GM10847 (cell line): ENCODE measurements around the gene MICALL2.

Source experiments
- POLR2A ChIP-seq: IDR thresholded peaks from 2 replicates; pipeline ENCODE4 v1.6.1; 2011; ENCODE audit not compliant: insufficient read length; ENCODE audit errors: extremely low read depth

The MICALL2 gene

DNA sequence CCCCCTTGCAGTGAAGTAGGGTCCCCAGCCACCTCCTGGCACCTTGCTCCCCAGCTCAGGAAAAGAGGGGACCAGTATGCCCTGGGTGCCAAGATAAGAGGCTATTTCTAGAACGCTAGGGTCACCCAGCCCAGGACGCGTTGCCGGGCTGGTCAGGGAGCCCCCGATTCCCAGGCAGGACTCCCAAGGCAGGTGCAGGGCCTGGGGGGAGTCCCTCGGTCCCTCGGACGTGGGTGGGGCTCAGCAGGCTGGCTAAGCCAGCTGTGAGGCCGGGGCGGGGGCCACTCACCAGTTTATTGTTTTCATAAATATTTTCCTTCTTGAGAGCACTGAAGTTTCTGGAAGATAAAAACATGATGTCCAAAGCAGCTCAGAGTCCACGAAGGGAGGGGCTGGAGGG lies 9.3 kb downstream of the MICALL2 start:
- TF ChIP-seq POLR2A = no peak

DNA sequence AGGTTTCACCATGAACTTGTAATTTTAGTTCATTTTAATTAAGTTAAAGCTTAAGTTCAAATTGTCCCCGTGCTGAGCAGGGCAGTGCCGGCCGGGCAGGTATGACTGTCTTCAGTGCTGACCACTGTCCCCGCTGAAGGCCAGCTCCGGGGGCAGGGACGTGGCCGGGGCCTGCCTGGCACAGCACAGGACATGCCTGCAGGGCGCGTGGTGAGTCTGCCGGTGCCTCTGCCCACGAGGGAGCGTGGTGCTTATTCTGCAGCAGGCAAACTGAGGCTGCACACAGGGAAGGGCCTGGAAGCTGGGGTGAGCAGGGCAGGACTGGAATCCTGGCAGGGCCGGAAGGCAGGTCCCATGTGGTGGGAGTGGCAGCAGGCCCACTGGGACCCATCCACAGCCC lies 9.8 kb downstream of the MICALL2 start:
- no peak for TF ChIP-seq POLR2A

DNA sequence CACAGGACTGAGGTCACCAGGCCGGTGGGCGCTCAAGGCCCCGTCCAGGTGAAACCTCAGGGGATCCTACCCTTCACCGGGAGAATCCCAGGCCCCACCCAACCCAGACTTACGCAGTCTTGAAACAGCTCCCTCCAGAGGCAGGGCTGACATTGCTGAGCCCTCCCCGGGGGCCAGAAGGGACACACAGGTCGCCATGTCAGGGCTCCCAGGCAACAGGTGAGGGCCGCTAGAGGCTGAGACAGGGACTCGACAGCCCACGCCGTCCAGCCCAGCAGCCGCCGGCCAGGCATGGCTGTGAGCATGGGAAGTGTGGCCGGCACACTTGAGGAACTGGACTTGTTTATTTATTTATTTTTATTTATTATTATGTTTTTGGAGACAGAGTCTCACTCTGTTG lies 10.3 kb downstream of the MICALL2 start:
- no peak for TF ChIP-seq POLR2A

DNA sequence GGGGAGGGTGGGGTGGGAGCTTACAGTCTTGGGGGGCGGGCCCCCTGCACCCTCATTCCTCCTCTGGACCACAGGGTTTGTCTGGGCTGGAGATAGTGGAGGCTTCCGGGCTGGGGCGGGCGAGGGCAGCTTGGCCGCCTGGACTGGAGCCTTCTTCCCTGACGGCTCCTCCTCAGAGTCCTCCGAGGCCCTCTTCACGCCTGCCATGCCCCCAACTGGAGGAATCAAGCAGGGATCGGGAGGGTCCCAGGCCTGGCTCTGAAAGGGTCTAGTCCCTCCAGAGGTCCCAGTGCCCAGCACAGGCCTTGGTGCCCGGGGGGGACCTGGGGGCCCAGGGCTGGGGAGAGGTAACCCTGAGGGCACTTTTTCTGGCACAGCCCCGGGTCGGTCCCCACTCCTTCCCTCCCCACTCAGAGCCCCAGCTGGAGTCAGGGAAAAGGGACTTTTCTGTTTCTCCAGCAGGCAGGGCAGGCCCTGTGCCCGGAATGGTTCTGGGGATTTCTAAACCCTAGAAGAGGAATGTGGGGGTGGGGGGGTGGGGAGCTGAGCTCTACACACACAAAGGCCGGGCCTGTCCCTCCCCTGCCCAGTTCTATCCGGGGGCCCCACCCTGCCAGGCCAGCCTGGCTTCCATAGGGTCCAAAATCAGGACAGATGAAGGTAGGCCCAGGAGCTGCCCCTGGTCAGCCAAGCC lies 11.6 kb downstream of the MICALL2 start:
- no peak for TF ChIP-seq POLR2A

DNA sequence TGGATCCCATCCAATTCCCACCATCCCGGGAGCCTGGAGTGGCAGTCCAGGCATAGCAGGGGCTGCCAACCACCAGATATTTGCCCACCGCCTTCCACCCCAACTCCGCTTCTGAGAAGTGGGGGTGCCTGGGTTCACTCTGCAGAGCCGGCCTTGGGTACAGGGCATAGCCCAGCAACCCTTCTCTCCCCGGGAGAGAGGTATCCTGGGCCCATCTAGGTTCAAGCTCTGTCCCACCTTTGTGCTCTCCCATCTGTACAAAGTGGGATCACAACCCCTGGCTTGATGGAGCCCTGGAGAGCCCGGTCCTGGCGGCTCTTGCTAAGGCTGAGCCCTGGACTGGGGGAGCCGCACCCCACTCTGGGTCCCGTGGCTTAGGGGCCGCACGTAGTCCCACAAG lies 12.2 kb downstream of the MICALL2 start:
- no peak for TF ChIP-seq POLR2A

DNA sequence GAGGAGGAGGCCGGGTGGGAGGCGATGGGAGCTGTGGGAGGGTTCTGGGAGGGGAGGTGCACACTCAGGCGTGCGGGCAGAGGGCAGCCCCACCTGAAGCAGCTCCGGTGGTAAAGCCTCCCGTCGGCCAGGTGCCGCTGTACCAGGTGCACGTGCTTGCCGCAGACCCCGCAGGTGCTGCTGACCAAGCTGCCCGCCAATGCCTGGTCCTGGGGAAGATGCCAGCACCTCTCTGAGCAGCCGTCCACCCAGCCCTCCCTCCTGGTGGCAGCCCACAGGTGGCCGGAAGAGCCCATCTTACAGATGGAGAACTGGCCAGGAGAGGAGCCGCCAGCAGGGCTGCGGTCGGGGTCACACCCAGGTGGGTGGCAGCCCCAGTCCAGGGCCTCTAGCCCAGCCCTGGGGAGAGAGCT lies 12.6 kb downstream of the MICALL2 start:
- no peak for TF ChIP-seq POLR2A

DNA sequence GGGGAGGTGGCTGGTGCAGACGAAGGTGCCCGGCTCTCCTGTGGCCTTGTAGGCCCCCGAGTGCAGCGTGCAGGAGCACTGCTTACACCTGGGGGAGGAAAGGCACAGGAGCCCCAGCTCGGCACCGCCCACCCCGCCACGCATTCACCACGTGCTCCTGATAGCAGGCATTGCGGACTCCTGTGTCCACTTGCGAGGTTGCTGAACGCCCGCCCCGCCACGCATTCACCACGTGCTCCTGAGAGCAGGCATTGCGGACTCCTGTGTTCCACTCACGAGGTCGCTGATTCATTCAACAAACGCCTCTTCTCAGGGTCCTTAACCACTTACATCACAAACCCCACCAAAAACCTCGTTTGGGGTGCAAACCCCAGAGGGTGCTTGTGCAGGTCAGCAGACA lies 13.9 kb downstream of the MICALL2 start:
- no peak for TF ChIP-seq POLR2A

DNA sequence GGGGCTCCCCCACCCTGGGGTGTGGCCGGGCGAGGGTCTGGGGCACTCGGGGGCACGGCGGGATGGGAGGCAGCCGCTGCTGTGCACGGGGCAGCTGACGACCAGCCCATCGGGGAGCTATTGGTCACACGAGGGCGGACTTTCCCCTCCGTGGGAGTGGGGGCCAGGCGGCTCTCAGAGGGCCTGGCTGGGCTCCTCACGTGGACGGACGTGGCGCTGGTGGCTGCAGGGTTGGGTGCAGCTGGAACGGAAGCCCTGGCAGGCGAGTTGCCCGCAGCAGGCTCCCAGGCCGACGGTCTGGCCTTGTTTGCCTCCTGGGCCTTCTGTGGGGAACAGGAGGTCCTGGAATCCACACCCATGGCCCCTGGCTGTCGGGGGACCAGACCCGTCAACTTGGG lies 14.3 kb downstream of the MICALL2 start:
- TF ChIP-seq POLR2A = no peak

DNA sequence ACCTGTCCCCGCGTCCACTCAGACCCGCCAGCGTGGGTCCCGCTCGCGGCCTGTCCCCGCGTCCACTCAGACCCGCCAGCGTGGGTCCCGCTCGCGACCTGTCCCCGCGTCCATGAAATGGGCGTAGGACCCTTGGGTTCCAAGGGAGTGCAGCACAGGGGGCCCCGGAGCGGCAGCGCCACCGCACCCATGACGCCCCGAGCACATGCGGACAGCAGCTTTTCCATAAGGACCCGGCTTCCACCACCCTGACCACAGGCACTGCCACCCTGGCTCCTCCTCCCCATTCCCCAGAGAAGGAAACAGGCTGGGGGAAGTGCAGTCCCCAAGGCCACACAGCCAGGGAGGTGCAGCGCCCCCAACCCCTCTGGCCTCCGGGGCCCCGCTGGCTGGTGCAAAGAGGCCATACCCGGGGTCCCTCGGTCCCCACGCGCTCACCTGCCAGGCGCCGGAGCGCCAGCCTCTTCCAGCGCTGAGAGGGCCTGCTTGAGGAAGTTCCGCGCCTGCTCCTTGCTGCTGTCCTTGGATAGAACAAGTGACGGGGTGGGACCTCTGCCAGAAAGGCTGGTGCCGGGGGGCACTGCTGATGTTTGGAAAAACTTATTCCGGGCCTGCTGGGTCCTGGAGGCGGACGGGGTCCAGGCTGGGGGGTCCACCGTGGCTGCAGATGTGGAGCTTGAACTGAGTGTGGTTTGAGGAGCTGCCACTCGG lies 14.9 kb downstream of the MICALL2 start:
- TF ChIP-seq POLR2A = no peak

DNA sequence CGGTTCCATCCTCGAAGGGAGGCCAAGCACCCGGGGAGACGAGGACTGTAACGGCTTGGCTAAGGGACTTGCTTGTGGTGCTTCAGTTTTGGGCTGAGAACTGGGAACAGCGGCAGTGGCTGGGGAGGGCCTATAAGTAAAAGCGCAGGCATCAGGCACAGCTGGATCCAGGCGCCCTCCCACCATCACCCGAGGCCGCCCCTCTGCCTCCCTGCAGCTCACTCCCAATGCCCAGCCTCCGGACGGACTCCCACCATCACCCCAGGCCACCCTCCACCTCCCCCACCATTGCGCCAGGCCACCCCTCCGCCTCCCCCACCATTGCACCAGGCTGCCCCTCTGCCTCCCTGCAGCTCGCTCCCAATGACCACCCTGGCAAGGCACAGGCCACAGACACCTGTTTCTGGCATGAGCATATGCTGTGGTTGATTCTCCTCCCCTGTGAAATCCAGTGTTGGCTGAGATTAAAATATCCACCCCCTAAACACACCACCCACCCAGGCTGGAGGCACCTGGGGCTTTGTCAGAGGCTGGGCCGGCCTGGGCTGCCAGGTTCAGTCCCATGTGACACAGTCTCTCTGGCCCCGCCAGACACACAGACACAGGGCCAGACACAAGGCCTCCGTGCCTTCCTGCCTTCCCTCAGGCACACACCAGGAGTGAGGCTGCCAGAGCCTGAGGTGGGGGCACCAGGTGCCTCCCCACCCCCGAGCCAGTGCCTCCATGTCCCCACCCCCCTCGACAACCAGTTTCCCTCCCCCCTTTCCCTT lies 16.7 kb downstream of the MICALL2 start:
- TF ChIP-seq POLR2A = no peak

DNA sequence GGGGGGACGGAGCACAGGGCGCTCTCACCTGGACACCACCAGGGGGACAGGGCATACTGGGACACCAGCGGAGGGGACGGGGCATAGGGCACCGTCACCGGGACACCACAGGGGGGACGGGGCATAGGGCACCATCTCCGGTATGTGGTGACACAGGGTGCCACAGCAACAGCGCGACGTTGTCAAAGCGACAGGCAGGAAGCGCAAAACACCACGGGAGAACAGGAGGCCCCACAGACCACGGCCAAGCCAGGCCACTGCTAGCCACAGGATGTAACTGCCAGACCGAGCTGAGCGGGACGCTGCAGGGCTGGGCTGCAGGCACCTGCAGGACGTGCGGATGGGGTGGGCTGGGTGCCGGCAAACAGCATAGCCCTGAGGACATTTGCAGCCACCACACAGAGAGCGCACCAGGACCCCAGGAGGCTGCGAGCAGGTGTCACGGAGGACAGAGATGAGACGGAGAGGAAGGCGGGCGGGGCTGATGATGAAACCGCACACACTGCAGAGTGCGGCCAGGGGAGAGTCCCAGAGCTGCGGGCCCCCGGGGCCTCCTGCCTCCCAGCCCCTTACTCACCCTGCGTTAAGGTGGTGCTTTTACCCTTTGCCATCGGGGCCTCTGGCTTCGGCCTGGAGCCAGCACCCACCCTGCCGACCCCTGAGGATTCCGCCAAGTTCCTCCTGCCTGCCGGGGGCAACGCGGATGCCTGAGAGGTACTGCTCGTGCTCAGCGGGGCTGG lies 17.5 kb downstream of the MICALL2 start:
- no peak for TF ChIP-seq POLR2A

DNA sequence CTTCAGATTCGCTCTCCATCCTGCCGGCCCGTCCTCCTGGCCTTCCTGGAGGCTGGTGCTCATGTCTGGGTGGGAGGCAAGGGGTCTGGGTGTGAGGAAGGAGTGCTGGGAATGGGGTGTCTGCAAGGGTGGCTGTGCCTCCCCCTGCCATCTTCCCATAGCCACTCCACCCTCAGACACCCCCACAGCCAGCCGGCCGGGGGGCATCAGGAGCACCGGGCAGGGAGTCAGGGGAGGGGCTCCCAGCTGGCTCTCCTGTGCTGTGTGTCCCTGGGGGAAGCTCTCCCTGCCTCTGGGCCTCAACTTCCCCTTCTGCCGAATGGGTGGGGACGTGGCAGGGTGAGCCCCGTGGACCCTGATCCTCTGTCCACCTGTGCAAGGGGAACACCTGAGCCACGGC lies 18.6 kb downstream of the MICALL2 start:
- no peak for TF ChIP-seq POLR2A

DNA sequence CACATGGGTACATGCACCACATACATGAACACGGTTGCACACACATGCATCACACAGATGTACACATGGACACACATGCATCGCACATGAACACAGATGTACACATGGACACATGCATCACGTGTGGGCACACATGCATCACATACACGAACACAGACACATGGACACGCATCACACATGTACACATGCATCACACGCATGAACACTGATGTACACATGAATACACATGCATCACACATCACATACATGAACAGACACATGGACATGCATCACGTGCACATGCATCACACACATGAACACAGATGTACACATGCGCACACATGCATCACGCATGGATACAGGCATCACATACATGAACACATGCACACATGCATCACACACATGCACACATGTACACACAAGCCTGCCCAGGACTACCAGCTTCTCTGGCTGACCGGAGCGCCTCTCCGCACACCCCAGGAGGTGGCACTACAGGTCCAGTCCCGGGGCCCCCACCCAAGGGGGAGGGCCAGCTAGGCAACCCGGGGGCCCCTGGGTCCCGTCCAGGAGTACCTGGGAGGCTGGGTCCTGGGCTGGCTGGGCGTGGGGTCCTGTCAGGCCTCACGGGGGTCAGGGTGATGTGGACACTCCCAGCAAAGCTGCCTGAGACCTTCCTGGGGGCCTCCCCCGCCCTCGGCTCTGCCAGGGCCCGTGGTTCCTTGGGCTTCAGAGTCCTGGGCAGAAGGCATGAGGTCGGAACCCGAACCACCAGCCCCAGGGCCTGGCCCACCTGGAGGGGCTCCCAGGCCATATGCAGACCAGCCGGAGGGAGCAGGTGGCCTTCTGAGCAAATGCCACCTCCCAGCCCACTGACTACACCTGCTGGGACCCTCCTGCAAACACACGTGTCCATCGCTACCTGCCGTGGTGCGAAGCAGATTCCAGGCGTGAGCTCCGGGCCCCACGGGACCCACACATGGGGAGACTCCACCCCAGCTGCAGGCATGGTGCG lies 19.6 kb downstream of the MICALL2 start:
- TF ChIP-seq POLR2A = no peak

DNA sequence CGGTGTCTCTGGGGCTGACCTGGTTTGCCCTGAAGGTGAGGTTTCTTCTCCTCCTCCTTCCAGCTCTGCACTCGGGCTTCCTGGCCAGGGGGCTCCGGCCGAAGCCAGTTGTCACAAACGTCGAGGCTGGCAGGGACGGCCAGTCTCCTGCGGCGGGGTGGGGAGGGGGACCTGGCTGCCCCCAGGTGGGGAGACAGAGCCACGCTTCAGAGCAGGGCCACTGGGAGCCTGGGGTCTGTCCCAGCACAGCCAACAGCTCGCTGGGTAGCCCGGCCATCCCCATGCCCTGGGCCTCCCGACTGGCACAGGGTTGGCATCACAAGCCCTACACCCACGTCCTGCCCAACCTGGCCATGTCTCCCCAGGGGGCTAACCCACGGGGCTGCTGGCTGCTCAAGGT lies 20.4 kb downstream of the MICALL2 start:
- TF ChIP-seq POLR2A = no peak
